NCI-H1436 treated with DMSO at 0.1 percent for 48 hours (cell line): ENCODE data around the gene S100A11.
A peak's percentile ranks its signal among the peaks of the same experiment; 100 is the strongest.

Source experiments
- DNase-seq: peaks from one replicate; lab custom pipeline; 2025; lab: John Stamatoyannopoulos, UW

S100A11 gene

DNA sequence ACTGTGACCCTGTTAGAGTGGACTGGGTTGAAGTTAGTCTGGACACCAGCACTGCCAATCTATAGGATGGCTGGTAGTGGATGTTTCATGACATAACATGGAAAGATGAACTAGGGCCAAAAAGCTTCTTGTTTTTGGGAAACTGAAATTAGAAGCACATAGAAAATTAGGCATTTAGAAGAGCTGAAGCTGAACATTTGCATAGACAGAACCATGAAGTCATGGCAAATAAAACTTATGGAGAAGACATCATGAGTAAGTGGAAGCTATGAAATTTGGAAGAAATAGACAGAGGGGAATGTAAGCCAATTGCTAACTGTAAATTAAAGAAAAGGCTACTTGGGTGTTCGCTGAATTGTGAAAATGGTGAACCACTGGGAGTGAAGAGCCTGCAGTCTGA is 2.7 kb upstream of the S100A11 start:
- DNase-seq: no peak

GRCh38 chr1:152038871-152039270 is 2.1 kb upstream of the S100A11 start:
- DNase-seq: no peak

- DNase-seq: peak; percentile 85
These were observed 1.1 kb downstream of the S100A11 start for GRCh38 chr1:152035539-152036266.

DNA sequence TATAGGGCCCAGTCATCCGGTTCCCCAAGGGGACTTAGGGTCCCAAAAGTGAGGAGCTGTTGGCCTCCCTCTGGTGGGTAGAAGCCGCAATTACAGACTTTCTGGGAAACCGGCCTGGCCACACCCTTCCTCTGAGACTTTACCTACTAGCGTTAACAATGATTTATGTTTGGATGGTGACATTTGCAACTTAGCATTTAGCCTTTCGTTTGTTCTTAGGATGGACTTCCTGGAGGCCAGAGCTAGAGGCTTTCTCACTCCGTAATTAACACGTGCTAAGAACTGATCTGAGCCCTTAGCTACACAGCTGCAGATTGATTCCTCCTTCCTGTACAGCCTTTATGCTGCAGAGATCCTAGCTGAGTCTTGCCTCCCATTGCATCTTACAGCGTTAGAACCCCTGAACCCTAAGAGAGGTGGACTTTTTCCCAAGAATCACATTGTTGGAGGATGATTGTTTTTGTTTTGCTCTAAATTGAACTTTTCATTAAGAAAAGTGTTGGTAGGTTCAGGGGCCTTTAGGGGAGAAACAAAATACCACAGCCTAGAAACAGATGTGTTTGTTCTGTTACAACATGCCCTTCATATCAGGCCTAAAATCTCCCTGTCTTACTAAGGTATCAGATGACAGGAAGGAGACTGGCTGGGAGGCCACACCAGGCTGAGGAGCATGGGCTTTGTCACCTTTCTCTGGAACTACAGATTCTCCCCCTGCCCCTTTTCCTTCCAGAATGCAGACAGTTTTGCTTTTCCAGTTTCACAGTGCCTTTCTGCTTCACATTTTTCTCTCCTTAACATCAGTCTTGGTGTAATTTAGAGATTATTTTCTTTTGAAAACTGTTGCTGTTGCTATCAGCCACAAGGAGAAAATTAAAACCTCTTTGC is 1.9 kb downstream of the S100A11 start:
- DNase-seq: peak; percentile 85

GRCh38 chr1:152034324-152034653 is 2.5 kb downstream of the S100A11 start:
- DNase-seq: no peak

GRCh38 chr1:152029929-152030211 is 6.9 kb downstream of the S100A11 start:
- no peak for DNase-seq

- DNase-seq: no peak
These were observed 7.5 kb downstream of the S100A11 start for GRCh38 chr1:152029144-152029928.

- no peak for DNase-seq
These were observed 9.9 kb downstream of the S100A11 start for GRCh38 chr1:152026895-152027294.

GRCh38 chr1:152024223-152024622 is 12.6 kb downstream of the S100A11 start:
- no peak for DNase-seq

GRCh38 chr1:152023221-152023620 is 13.6 kb downstream of the S100A11 start:
- DNase-seq: no peak

GRCh38 chr1:152022474-152022873 is 14.3 kb downstream of the S100A11 start:
- DNase-seq: no peak

DNA sequence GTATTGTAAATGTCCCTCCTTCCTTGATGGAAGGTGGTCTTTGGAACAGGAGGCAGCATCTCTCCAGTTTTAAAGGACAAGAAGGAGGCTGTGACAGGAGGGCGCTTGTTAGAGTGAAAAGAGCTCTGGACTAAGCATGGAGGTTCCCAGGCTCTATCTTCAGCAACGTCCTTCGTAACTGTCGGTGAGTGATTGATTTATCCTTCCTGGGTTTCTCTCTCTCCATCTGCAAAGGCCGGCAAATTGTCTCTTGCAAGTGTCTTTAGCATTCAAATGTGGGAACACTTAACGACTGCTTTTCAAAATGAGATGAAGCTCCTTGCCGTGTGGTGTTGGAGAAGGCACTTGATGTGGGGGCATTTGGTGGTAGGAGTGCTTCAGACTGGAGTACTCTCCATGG is 15.2 kb downstream of the S100A11 start:
- no peak for DNase-seq

- no peak for DNase-seq
These were observed 16.0 kb downstream of the S100A11 start for GRCh38 chr1:152020849-152021248.

GRCh38 chr1:152018537-152018936 is 18.3 kb downstream of the S100A11 start:
- no peak for DNase-seq

DNA sequence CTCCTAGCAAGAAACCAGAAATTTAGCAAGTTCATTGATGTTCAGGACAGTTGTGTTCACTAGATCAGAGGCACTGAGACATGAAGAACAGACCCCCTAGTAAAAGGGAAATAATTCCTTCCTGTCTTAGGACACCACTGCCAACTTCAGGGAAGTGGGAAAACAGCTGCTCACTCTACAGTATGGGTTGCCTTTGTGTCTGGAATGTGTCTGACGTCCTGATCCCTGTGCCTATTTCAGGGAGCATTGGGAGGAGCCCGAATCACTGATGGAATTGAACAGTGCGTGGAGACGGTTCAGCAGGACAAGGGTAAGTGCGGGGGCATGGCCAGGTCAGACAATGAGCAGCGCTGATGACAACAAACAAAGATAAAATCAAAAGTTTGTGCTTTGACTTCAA is 21.0 kb downstream of the S100A11 start:
- no peak for DNase-seq

GRCh38 chr1:152014943-152015342 is 21.9 kb downstream of the S100A11 start:
- DNase-seq: no peak

DNA sequence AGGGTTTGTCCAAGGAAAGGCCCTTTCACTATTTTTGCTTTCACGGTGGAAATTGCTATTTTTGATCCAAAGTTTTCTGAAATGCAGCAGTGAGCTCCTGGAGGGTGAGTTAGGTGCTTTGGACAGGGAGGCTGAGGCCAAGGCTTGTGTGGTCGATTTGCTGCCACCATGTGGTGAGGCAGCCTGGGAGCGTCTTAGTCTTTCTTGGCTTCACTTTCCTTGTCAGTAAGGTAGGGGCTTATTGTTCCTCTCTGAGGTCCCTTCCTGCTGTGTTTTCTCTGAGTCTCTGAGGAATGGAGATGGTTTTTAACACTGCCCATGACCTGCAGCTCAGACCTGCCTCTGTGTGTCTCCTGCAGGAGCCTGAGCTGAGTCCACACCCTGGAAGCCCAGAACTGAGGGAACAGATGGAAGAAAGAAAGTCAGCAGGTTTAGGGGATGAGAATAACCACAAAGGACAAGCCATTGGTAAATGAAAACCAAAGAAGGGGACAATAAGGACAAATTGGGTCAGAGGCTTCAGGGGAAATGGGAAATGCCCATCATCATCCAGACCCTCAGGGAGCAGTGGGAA is 23.1 kb downstream of the S100A11 start:
- no peak for DNase-seq

DNA sequence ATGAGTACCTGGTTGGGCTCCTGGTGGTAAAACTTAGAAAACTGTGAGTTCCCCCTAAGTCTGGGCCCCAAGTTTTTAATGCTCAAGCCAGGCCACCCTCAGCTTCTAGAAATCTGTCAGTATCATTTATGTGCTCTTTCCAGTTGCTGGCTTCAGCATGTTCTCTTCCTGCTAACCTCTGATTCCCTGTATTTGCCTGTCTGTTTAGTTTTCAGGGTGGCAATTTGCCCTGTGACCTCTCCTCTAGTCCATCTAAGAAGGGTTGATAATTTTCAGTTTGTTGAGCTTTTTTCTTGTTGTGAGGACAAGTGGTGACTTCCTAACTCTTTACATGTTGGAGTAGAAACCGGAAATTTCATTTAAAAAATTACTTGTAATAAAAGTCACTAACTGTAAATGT is 27.1 kb downstream of the S100A11 start:
- DNase-seq: no peak

- DNase-seq: no peak
These were observed 29.8 kb downstream of the S100A11 start for GRCh38 chr1:152007047-152007446.

GRCh38 chr1:152005360-152005912 is 31.4 kb downstream of the S100A11 start:
- no peak for DNase-seq

DNA sequence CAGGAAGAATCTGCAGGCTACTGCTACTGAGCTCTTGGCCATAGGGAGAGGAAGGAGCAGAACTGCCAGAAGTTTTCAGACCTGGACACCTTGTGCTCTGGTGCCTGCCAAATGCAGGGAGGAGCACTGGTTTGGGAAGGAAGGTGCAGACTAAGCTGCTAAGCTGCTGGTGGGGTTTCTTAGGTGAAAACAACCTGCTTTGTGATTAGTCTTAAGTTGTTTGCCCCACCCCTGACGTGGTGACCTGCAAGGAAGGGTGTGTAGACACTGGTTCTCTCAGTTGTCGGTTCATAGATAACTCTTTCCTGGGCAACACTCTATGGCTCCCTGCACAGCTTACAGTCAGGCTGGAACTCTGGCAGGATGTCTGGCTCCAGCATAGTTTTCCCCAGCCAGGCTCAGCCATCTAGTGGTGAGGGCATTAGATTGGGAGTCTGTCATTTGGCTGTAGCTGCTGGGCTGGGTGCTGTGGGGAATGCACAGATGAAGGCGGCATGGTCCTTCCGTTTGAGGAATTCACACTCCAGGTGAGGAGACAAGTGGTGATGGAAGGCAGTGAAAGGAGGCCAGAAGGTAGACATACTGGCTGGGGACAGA is 32.9 kb downstream of the S100A11 start:
- DNase-seq: no peak

GRCh38 chr1:152002960-152003359 is 33.8 kb downstream of the S100A11 start:
- DNase-seq: no peak
